HepG2 (cell line): ENCODE data around the gene ITM2B. TPM values are rescaled to one million over a fixed set of nuclear protein-coding genes. Genes with fewer than 3 reads are reported as not detected.

ENCODE experiments used
- ATF4 ChIP-seq, 2 experiments: fragments of 450-650 bp in 1 of 2; sonication (generic) in 1 of 2; formaldehyde crosslinking; IDR thresholded peaks; 2 replicates each; pipeline versions ENCODE4 v1.5.0 to v1.8.0; 2020 to 2022; ENCODE audit warnings: mild to moderate bottlenecking in 1 of 2, missing genetic modification reagents in 1 of 2
- BCL3 ChIP-seq: sonication (generic); formaldehyde crosslinking; IDR thresholded peaks from 2 replicates; pipeline ENCODE4 v1.5.1; 2020; ENCODE audit warnings: mild to moderate bottlenecking, missing genetic modification reagents, moderate library complexity
- BRF2 ChIP-seq: sonication (generic); formaldehyde crosslinking; IDR thresholded peaks from 2 replicates; pipeline ENCODE4 v1.8.1; 2022; ENCODE audit warnings: mild to moderate bottlenecking, missing genetic modification reagents
- CEBPB ChIP-seq: IDR thresholded peaks from 2 replicates; pipeline ENCODE4 v1.6.1; 2011; ENCODE audit warnings: low read depth, low read length, improper control_type of control experiment, borderline replicate concordance
- EEA1 ChIP-seq: sonication (generic); formaldehyde crosslinking; IDR thresholded peaks from 2 replicates; pipeline ENCODE4 v1.5.1; 2020; ENCODE audit warnings: mild to moderate bottlenecking, missing genetic modification reagents, borderline replicate concordance
- GABPA ChIP-seq, 2 experiments: IDR thresholded peaks; 2 replicates each; pipeline ENCODE4 v1.6.1; 2011 to 2016; ENCODE audit warnings: low read depth in 2 of 2, low read length in 1 of 2, missing biosample characterization in 1 of 2, missing genetic modification characterization in 1 of 2
- HIC2 ChIP-seq: sonication (generic); formaldehyde crosslinking; IDR thresholded peaks from 2 replicates; pipeline ENCODE4 v1.9.0; 2022; ENCODE audit warnings: low read depth, missing genetic modification reagents
- HINFP ChIP-seq: sonication (generic); formaldehyde crosslinking; IDR thresholded peaks from 2 replicates; pipeline ENCODE4 v1.4.0; 2020; ENCODE audit warnings: low read depth, mild to moderate bottlenecking, missing genetic modification reagents
- HNRNPH1 ChIP-seq: fragments of 200-400 bp; formaldehyde crosslinking; optimal IDR thresholded peaks from 2 replicates; pipeline ENCODE3; 2017; ENCODE audit warnings: mild to moderate bottlenecking, low read depth, low read length
- KDM1A ChIP-seq: IDR thresholded peaks from 2 replicates; pipeline ENCODE4 v1.6.1; 2016; ENCODE audit warnings: missing compliant biosample characterization
- MAFG ChIP-seq: sonication (generic); formaldehyde crosslinking; IDR thresholded peaks from 2 replicates; pipeline ENCODE4 v1.5.1; 2020; ENCODE audit warnings: mild to moderate bottlenecking, missing genetic modification reagents
- NRL ChIP-seq: sonication (generic); formaldehyde crosslinking; IDR thresholded peaks from 2 replicates; pipeline ENCODE4 v1.5.0; 2020; ENCODE audit warnings: missing genetic modification reagents, mild to moderate bottlenecking, moderate library complexity, borderline replicate concordance
- PHF8 ChIP-seq: sonication (generic); formaldehyde crosslinking; IDR thresholded peaks from 2 replicates; pipeline ENCODE4 v1.5.0; 2020; ENCODE audit warnings: missing genetic modification reagents
- SIX4 ChIP-seq: sonication (generic); formaldehyde crosslinking; IDR thresholded peaks from 2 replicates; pipeline ENCODE4 v1.4.0; 2020; ENCODE audit warnings: missing genetic modification reagents
- TCF12 ChIP-seq, 2 experiments: fragments of 450-650 bp in 1 of 2; sonication (generic) in 1 of 2; formaldehyde crosslinking in 1 of 2; IDR thresholded peaks; 2 replicates each; pipeline versions ENCODE4 v1.6.1 to v1.8.0; 2017 to 2022; ENCODE audit warnings: antibody characterized with exemption in 1 of 2, mild to moderate bottlenecking in 1 of 2, missing genetic modification reagents in 1 of 2, moderate library complexity in 1 of 2
- YEATS4 ChIP-seq: sonication (generic); formaldehyde crosslinking; IDR thresholded peaks from 2 replicates; pipeline ENCODE4 v1.4.0; 2020; ENCODE audit warnings: missing genetic modification reagents, borderline replicate concordance
- ZBTB21 ChIP-seq: sonication (generic); formaldehyde crosslinking; IDR thresholded peaks from 2 replicates; pipeline ENCODE4 v1.4.0; 2020; ENCODE audit warnings: missing genetic modification reagents
- ZFP36 ChIP-seq: fragments of 150-350 bp; IDR thresholded peaks from 2 replicates; pipeline ENCODE4 v1.6.1; 2018; ENCODE audit warnings: borderline replicate concordance, low read length, low read depth; ENCODE audit not compliant: partially characterized antibody
- ZNF180 ChIP-seq: sonication (generic); formaldehyde crosslinking; IDR thresholded peaks from 2 replicates; pipeline ENCODE4 v1.4.0; 2020; ENCODE audit warnings: low read depth, missing genetic modification reagents, borderline replicate concordance
- ZNF274 ChIP-seq: sonication (generic); formaldehyde crosslinking; IDR thresholded peaks from 2 replicates; pipeline ENCODE4 v1.5.1; 2020; ENCODE audit warnings: mild to moderate bottlenecking, missing genetic modification reagents
- ZNF562 ChIP-seq: sonication (generic); formaldehyde crosslinking; IDR thresholded peaks from 2 replicates; pipeline ENCODE4 v1.8.0; 2022; ENCODE audit warnings: missing genetic modification reagents, borderline replicate concordance
- ZNF780A ChIP-seq: sonication (generic); formaldehyde crosslinking; IDR thresholded peaks from 2 replicates; pipeline ENCODE4 v1.8.0; 2022; ENCODE audit warnings: mild to moderate bottlenecking, missing genetic modification reagents, moderate library complexity
- polyA plus RNA-seq, 8 experiments: library from polyadenylated mRNA; depleted of rRNA in 3 of 8; stranded (reverse) in 7 of 8; unstranded in 1 of 8; fragments of >200 nt; fragmentation: Illumina TruSeq in 4 of 8; extraction: Trizol in 4 of 8; gene quantifications; 2 replicates each; pipeline versions ENCODE4 v1.2.1 to v1.2.3, GENCODE V29; 2011 to 2016; ENCODE audit warnings: low read depth in 4 of 8, missing spikeins in 1 of 8, mixed read lengths in 1 of 8; ENCODE audit not compliant: insufficient read depth in 1 of 8
- total RNA-seq, 5 experiments: library from RNA; depleted of rRNA; stranded (reverse); fragments of >200 nt; fragmentation: Illumina TruSeq; extraction: Trizol; gene quantifications; 2 replicates each; pipeline ENCODE4 v1.2.3, GENCODE V29; 2016; ENCODE audit warnings: low read depth in 1 of 5

The ITM2B gene
- total and polyA plus RNA-seq, 2 of the 13 experiments (the other 11 are each of a cell fraction or from before 2014, with no cell fraction given): 158 to 373 TPM

- TF ChIP-seq BCL3 (CRISPR knock-in tag): no peak
- TF ChIP-seq YEATS4: no peak
- TF ChIP-seq ZNF274 (CRISPR knock-in tag): no peak
- TF ChIP-seq SIX4 (CRISPR knock-in tag): no peak
- TF ChIP-seq HNRNPH1: no peak
- peak; percentile 68 for TF ChIP-seq CEBPB
- no peak for TF ChIP-seq BRF2 (CRISPR knock-in tag)
- peak; percentile 79; the same call in 1 of the 2 replicates for TF ChIP-seq KDM1A (CRISPR knock-in tag)
- no peak for TF ChIP-seq MAFG
- no peak for TF ChIP-seq ZNF562 (CRISPR knock-in tag)
- TF ChIP-seq HINFP (CRISPR knock-in tag): no peak
- TF ChIP-seq TCF12 (IDR thresholded peaks at IDR 0.05): no peak
- TF ChIP-seq TCF12 (CRISPR knock-in tag; IDR thresholded peaks at IDR 0.05): no peak
- TF ChIP-seq NRL (CRISPR knock-in tag): no peak
- TF ChIP-seq PHF8 (CRISPR knock-in tag): no peak
- no peak for TF ChIP-seq ZBTB21 (CRISPR knock-in tag)
- no peak for TF ChIP-seq GABPA (IDR thresholded peaks at IDR 0.05; ENCODE audit: low read depth, low read length)
- TF ChIP-seq GABPA (CRISPR knock-in tag; IDR thresholded peaks at IDR 0.05; ENCODE audit: low read depth): no peak
- no peak for TF ChIP-seq ZNF780A (CRISPR knock-in tag)
- TF ChIP-seq ZNF180: no peak
- TF ChIP-seq EEA1 (CRISPR knock-in tag): no peak
- TF ChIP-seq ATF4 (CRISPR knock-in tag; IDR thresholded peaks at IDR 0.05): 0 out of 4 replicates have a peak, but pooled peaks of 1 of the 2 experiments have one; percentile 13
- no peak for TF ChIP-seq HIC2 (CRISPR knock-in tag)
- no peak for TF ChIP-seq ZFP36
Observed at GRCh38 chr13:48222358-48223301, 10.4 kb upstream of the ITM2B start (continued).
